ENCODE measurements around the gene LEF1. TPM values are rescaled to one million over a fixed set of nuclear protein-coding genes. Genes with fewer than 3 reads are reported as not detected.

Gene LEF1
- polyA plus RNA-seq, 1 donor (not counting 4 experiments of a cell fraction or from before 2014, with no cell fraction given): 1.5 TPM

- no peak overlapping the region for H3K27ac ChIP-seq (ENCODE audit: control insufficient read depth, insufficient read depth, low read length)
- no peak overlapping the region for H3K4me2 ChIP-seq (ENCODE audit: control insufficient read depth, extremely low read depth, insufficient read depth, low read depth, low read length)
- H2AFZ ChIP-seq (ENCODE audit: control insufficient read depth, low read length): no peak overlapping the region
- TF ChIP-seq CTCF (optimal IDR thresholded peaks at IDR 0.05 in 1 of 3, IDR thresholded peaks at IDR 0.05 in 1 of 3, conservative IDR thresholded peaks at IDR 0.05 in 1 of 3; ENCODE audit: extremely low read depth in 1 of 3, insufficient read depth in 2 of 3, low read length in 3 of 3) (no peak), EZH2 (IDR thresholded peaks at IDR 0.05; ENCODE audit: low read length) (no peak)
- no peak overlapping the region for H3K4me3 ChIP-seq (ENCODE audit: control insufficient read depth in 2 of 3, extremely low read depth in 1 of 3, insufficient read depth in 2 of 3, low read depth in 1 of 3, low read length in 3 of 3)
- no peak for FAIRE-seq
- dilution Hi-C loops (cut with MboI; ENCODE audit: extremely low pct_ligation_motif_present, low sequenced_read_pairs): no loop called here
- H3K9ac ChIP-seq (ENCODE audit: control insufficient read depth, extremely low read depth, insufficient read depth, low read length): no peak overlapping the region
- H3K36me3 ChIP-seq (ENCODE audit: control insufficient read depth in 2 of 2, extremely low read depth in 1 of 2, insufficient read depth in 2 of 2, low read length in 2 of 2): no peaks in the 10 kb centered on the region
- H3K9me3 ChIP-seq (ENCODE audit: control insufficient read depth, low read depth, low read length): no peaks in the 10 kb centered on the region
- no peaks in the 10 kb centered on the region for H3K9me1 ChIP-seq (ENCODE audit: control insufficient read depth, extremely low read depth, insufficient read depth, low read length)
- no peaks in the 10 kb centered on the region for H4K20me1 ChIP-seq (ENCODE audit: control insufficient read depth, extremely low read depth, insufficient read depth, low read length)
- peaks cover 3% of the 10 kb centered on the region for H3K27me3 ChIP-seq (ENCODE audit: control insufficient read depth, extremely low read depth, insufficient read depth, low read length)
- H3K4me1 ChIP-seq (ENCODE audit: control insufficient read depth, extremely low read depth, insufficient read depth, low read length): no peaks in the 10 kb centered on the region
- H3K79me2 ChIP-seq (ENCODE audit: control insufficient read depth, insufficient read depth, low read length): no peaks in the 10 kb centered on the region
- no peak for DNase-seq (ENCODE audit: low read depth, low spot score)
Measured at GRCh38 chr4:108199881-108200280, 31.1 kb upstream of the LEF1 start.

- Histone ChIP-seq H3K36me3 (ENCODE audit: control insufficient read depth in 2 of 2, extremely low read depth in 1 of 2, insufficient read depth in 2 of 2, low read length in 2 of 2) (no peaks in the 10 kb centered on the region), H3K4me1 (ENCODE audit: control insufficient read depth, extremely low read depth, insufficient read depth, low read length) (no peaks in the 10 kb centered on the region), H3K4me2 (ENCODE audit: control insufficient read depth, extremely low read depth, insufficient read depth, low read depth, low read length) (no peak overlapping the region), H3K9me3 (ENCODE audit: control insufficient read depth, low read depth, low read length) (no peaks in the 10 kb centered on the region), H4K20me1 (ENCODE audit: control insufficient read depth, extremely low read depth, insufficient read depth, low read length) (no peaks in the 10 kb centered on the region), H3K79me2 (ENCODE audit: control insufficient read depth, insufficient read depth, low read length) (no peaks in the 10 kb centered on the region), H3K4me3 (ENCODE audit: control insufficient read depth in 2 of 3, extremely low read depth in 1 of 3, insufficient read depth in 2 of 3, low read depth in 1 of 3, low read length in 3 of 3) (no peak overlapping the region), H2AFZ (ENCODE audit: control insufficient read depth, low read length) (no peak overlapping the region), H3K9ac (ENCODE audit: control insufficient read depth, extremely low read depth, insufficient read depth, low read length) (no peak overlapping the region), H3K9me1 (ENCODE audit: control insufficient read depth, extremely low read depth, insufficient read depth, low read length) (no peaks in the 10 kb centered on the region), H3K27me3 (ENCODE audit: control insufficient read depth, extremely low read depth, insufficient read depth, low read length) (peaks cover 9% of the 10 kb centered on the region), H3K27ac (ENCODE audit: control insufficient read depth, insufficient read depth, low read length) (no peak overlapping the region)
- dilution Hi-C loops (cut with MboI; ENCODE audit: extremely low pct_ligation_motif_present, low sequenced_read_pairs): no loop called here
- no peak for TF ChIP-seq CTCF (optimal IDR thresholded peaks at IDR 0.05 in 1 of 3, IDR thresholded peaks at IDR 0.05 in 1 of 3, conservative IDR thresholded peaks at IDR 0.05 in 1 of 3; ENCODE audit: extremely low read depth in 1 of 3, insufficient read depth in 2 of 3, low read length in 3 of 3)
- no peak for TF ChIP-seq EZH2 (IDR thresholded peaks at IDR 0.05; ENCODE audit: low read length)
- FAIRE-seq: no peak
- no peak for DNase-seq (ENCODE audit: low read depth, low spot score)
Measured at GRCh38 chr4:108193886-108194672, 25.3 kb upstream of the LEF1 start.
